Measurements from ENCODE around the gene PIGZ.
A peak's percentile ranks its signal among the peaks of the same experiment; 100 is the strongest.

PIGZ gene

GRCh38 chr3:196967412-196968232 is 1.0 kb downstream of the PIGZ start:
- no peak for TF ChIP-seq CTCF (IDR thresholded peaks at IDR 0.05; ENCODE audit: insufficient read depth, low read depth, low read length, missing control alignments)
- peak overlapping the region; percentile 81 for H3K4me3 ChIP-seq (ENCODE audit: low read depth, low read length)
- DNase-seq (ENCODE audit: low read depth) = no peak

- TF ChIP-seq CTCF (IDR thresholded peaks at IDR 0.05; ENCODE audit: insufficient read depth, low read depth, low read length, missing control alignments) = no peak
- no peak for DNase-seq (ENCODE audit: low read depth)
- no peak overlapping the region for H3K4me3 ChIP-seq (ENCODE audit: low read depth, low read length)
Observed at GRCh38 chr3:196966526-196967401, 1.9 kb downstream of the PIGZ start.

- H3K4me3 ChIP-seq (ENCODE audit: low read depth, low read length) = no peak overlapping the region
- DNase-seq (ENCODE audit: low read depth) = no peak
- no peak for TF ChIP-seq CTCF (IDR thresholded peaks at IDR 0.05; ENCODE audit: insufficient read depth, low read depth, low read length, missing control alignments)
Observed at GRCh38 chr3:196965804-196966173, 2.8 kb downstream of the PIGZ start.

- TF ChIP-seq CTCF (IDR thresholded peaks at IDR 0.05; ENCODE audit: insufficient read depth, low read depth, low read length, missing control alignments) = no peak
- H3K4me3 ChIP-seq (ENCODE audit: low read depth, low read length) = no peak overlapping the region
- DNase-seq (ENCODE audit: low read depth) = no peak
Observed at GRCh38 chr3:196965112-196965803, 3.4 kb downstream of the PIGZ start.

- no peak overlapping the region for H3K4me3 ChIP-seq (ENCODE audit: low read depth, low read length)
- no peak for DNase-seq (ENCODE audit: low read depth)
- TF ChIP-seq CTCF (IDR thresholded peaks at IDR 0.05; ENCODE audit: insufficient read depth, low read depth, low read length, missing control alignments) = no peak
Observed at GRCh38 chr3:196963631-196963953, 5.0 kb downstream of the PIGZ start.

- no peak for TF ChIP-seq CTCF (IDR thresholded peaks at IDR 0.05; ENCODE audit: insufficient read depth, low read depth, low read length, missing control alignments)
Observed at GRCh38 chr3:196962930-196963630, 5.6 kb downstream of the PIGZ start.

More at GRCh38 chr3:196962930-196963630, 5.6 kb downstream of the PIGZ start:
- no peak for DNase-seq (ENCODE audit: low read depth)
- H3K4me3 ChIP-seq (ENCODE audit: low read depth, low read length) = no peak overlapping the region
